ENCODE results near the gene HCN2.

The HCN2 gene

DNA sequence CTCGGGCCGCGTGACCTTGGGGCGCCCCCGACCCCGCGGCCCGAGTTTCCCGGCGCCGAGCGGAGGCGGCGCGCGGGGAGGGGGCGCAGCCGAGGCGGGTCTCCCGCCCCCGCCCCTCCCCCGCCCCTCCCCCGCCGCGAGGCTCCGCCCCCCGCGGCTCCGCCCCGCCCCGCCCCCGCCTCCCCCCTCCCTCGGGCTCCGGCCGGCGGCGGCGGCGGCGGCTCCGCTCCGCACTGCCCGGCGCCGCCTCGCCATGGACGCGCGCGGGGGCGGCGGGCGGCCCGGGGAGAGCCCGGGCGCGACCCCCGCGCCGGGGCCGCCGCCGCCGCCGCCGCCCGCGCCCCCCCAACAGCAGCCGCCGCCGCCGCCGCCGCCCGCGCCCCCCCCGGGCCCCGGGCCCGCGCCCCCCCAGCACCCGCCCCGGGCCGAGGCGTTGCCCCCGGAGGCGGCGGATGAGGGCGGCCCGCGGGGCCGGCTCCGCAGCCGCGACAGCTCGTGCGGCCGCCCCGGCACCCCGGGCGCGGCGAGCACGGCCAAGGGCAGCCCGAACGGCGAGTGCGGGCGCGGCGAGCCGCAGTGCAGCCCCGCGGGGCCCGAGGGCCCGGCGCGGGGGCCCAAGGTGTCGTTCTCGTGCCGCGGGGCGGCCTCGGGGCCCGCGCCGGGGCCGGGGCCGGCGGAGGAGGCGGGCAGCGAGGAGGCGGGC, at the start of gene HCN2:
HCN2 (plus strand) TSS at position 189 of the 703 bp plus-strand sequence; CDS start at position 254, 65 bp downstream.
- DNase-seq (ENCODE audit: low read depth in 2 of 3, low spot score in 1 of 3): no peak

DNA sequence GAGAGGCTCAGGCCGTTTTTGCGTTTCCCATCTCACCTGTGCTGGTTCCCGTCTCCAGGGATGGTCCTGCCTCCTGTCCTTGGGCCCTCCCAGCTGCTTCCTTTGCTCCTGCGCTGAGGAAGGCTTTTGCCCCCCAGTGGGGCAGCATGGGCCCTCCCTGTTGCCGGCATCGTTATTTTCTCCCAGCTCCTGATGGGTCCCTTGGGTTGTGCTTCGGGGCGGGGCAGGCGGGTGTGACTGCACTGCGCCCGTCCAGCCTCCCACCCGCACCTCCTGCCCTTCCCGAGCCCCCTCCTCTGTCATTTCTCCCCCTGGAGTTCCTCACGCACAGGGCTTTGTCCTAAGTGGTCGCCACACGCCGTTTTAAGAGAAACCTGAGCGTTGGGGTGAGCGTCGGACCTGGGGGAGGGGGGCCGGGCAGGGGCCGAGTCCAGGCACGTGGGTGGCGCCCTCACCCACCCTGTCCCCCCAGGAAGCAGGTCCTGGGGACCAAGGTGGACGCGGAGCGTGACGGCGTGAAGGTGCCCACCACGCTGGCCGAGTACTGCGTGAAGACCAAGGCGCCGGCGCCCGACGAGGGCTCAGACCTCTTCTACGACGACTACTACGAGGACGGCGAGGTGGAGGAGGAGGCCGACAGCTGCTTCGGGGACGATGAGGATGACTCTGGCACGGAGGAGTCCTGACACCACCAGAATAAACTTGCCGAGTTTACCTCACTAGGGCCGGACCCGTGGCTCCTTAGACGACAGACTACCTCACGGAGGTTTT, 48.6 kb upstream of the HCN2 start:
- no peak for DNase-seq (ENCODE audit: low read depth in 2 of 3, low spot score in 1 of 3)

DNA sequence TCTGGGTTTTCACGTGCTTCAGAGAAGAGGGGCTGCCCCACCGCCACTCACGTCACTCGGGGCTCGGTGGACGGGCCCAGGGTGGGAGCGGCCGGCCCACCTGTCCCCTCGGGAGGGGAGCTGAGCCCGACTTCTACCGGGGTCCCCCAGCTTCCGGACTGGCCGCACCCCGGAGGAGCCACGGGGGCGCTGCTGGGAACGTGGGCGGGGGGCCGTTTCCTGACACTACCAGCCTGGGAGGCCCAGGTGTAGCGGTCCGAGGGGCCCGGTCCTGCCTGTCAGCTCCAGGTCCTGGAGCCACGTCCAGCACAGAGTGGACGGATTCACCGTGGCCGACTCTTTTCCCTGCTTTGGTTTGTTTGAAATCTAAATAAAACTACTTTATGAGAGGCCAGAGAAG, 48.0 kb upstream of the HCN2 start:
- no peak for DNase-seq (ENCODE audit: low read depth in 2 of 3, low spot score in 1 of 3)

DNA sequence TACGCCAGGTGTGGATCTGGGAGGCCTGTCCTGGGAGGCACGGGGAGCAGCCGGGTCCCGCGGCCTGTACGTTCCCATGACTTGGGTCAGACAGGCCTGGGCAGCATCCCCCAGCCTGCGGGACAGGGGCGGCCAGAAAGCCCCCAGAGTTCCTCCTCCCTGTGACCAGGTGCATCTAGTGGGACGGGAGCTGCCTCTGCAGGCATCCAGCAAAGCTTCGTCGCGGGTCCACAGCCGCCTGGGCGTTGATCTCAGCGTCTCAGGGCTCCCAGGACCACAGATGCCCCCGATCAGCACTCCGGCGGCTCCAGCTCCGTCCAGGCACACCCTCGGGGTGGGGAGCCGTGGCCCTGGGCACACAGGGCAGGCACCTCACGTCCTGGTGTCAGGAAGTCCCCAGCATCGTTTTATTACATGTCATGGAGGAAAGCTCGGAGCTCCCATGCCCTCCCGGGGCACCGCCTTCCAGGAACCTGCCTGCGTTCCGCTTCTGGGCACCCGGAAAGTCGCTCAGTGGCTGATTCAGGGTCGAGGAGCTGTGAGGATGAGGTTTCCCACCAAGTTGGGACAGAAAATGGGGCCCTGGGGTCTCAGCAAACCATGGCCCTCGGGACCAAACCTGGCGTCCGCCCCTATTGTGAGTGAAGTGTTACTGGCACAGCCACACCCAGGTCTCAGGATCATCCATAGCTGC, 47.4 kb upstream of the HCN2 start:
- DNase-seq (ENCODE audit: low read depth in 2 of 3, low spot score in 1 of 3): no peak

DNA sequence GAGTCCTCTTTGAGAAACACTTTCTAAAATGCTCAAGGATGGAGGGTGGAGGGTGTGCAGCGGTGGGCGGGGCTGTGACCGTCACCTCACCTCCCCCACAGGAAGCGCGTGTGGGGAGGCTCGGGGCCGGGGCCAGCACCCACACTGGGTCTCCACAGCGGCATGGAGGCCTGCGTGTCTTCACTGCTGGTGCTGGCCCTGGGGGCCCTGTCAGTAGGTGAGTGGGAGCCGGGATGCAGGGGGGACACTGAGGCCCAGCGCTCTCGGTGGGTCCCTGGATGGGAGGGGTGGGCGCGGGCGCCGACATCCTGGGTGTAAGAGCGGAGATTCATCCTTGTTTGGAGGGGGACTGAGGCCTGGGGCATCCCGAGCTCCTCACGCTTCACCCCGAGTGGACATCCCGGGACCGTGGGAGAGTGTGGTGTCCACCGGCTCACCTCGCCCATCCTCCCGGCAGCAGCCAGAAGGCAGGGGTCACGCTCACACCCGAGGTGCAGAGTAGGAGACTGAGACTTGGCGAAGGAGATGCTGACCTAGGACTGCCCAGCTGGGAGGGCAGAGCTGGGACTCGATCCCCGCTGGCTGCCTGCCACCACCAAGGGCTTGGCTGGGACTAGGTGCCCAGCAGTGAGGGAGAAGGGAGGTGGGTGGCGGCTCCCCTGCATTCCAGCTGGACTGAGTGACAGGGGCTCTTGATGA, 45.6 kb upstream of the HCN2 start, which contains the start of gene GZMM:
GZMM (plus strand) TSS at position 144 of the 699 bp plus-strand sequence; CDS start at position 163, 19 bp downstream.
- peak; percentile 33 to 65 (median 57) for DNase-seq (ENCODE audit: low read depth in 2 of 3, low spot score in 1 of 3)

DNA sequence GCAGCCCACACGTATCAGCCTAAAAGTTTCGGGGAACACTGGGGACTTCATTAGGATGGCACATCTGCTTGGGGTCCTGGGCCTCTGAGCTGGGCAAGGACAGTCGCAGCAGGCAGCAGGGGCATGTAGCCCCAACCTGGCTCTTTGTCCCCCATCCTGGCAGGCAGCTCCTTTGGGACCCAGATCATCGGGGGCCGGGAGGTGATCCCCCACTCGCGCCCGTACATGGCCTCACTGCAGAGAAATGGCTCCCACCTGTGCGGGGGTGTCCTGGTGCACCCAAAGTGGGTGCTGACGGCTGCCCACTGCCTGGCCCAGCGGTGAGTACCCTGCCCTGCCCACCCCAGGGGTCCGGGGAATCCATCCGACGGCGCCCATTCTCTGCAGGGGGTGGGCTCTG, 42.6 kb upstream of the HCN2 start:
- no peak for DNase-seq (ENCODE audit: low read depth in 2 of 3, low spot score in 1 of 3)

DNA sequence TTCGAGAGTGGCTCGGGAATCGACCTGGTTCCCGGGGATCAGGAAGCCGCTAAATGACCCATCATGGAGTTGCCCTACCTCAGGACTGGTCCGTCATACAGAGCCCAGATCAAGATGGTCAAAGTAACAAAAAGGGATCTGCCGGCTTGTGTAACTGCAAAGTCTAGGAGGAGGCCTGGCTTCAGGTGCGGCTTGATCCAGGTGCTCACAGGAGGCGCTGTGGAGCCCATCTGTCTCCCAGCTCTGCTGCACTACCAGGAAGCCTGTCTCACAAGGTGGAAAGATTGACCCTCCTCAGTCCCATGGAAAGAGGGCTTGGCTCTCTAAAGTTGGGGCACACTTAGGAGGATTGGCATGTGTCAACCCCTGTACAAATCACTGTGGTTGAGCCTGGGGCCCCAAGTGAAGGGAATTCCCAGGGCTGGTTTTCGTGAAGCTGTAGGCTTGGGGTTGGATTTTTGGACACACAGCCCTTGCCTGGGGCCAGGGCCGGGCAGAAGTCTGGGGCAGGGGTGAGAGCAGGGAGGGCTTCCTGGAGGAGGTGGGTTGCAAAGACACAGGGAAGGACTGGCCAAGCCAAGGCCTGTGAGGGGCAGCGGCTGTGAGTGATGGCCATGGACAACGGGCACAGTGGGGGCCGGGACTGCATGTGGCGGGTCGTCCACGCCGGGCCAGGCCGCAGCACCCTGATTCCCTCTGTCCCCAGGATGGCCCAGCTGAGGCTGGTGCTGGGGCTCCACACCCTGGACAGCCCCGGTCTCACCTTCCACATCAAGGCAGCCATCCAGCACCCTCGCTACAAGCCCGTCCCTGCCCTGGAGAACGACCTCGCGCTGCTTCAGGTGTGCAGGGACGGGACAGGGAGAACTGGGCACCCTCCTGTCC, 41.6 kb upstream of the HCN2 start:
- DNase-seq (ENCODE audit: low read depth in 2 of 3, low spot score in 1 of 3): no peak

DNA sequence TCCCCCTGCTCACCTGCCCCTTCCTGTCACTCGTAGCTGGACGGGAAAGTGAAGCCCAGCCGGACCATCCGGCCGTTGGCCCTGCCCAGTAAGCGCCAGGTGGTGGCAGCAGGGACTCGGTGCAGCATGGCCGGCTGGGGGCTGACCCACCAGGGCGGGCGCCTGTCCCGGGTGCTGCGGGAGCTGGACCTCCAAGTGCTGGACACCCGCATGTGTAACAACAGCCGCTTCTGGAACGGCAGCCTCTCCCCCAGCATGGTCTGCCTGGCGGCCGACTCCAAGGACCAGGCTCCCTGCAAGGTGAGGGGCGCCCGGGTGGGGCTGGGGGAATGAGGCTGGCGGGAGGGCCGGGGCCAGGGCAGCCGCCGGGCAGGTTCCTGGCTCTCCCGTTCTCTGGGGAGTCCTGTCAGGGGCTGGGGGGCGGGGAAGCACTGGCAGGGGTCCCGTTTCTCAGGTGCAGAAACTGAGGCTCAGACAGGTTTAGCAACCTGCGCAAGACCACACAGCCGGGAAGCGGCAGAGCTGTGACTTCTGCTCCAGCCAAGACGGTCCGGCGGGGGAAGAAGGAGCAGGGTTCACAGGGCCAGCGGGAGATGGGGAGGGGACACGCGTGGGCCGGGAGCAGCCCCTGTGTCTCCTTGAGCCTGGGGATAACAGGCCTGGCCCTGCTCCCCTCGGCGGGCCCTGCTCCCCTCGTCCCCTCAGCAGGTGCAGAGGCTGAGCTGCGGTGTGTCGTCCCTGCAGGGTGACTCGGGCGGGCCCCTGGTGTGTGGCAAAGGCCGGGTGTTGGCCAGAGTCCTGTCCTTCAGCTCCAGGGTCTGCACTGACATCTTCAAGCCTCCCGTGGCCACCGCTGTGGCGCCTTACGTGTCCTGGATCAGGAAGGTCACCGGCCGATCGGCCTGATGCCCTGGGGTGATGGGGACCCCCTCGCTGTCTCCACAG, 40.5 kb upstream of the HCN2 start:
- DNase-seq (ENCODE audit: low read depth in 2 of 3, low spot score in 1 of 3): no peak

DNA sequence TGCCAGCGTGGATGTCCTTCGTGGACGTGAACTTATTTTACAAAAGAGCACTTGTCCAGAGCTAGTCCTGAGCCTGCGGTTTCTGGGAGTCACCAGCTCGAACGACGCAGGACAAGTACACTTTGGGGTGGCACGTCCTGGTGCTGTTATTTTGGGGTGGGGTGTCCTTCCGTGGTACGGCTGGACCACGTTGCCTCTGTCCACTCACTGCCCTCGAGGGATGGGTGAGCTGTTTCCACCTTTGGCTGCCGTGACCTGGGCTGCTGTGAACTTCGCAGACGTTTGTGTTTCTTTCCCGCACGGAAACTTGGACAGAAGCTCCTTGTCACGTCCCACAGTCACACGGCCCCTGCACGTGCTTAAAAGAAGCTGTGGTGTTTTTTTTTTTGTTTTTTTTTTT, 34.9 kb upstream of the HCN2 start:
- no peak for DNase-seq (ENCODE audit: low read depth in 2 of 3, low spot score in 1 of 3)

DNA sequence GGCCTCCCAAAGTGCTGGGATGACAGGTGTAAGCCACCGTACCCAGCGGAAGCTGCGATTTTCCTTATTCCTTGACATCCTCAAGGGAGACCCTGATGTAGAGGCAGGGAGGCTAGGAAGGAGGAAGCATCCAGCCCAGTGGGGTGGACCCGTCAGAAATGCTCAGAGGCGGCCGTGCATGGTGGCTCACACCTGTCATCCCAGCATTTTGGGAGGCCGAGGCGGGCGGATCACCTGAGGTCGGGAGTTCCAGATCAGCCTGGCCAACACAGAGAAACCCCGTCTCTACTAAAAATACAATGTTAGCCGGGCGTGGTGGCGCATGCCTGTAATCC, 34.2 kb upstream of the HCN2 start:
- no peak for DNase-seq (ENCODE audit: low read depth in 2 of 3, low spot score in 1 of 3)

DNA sequence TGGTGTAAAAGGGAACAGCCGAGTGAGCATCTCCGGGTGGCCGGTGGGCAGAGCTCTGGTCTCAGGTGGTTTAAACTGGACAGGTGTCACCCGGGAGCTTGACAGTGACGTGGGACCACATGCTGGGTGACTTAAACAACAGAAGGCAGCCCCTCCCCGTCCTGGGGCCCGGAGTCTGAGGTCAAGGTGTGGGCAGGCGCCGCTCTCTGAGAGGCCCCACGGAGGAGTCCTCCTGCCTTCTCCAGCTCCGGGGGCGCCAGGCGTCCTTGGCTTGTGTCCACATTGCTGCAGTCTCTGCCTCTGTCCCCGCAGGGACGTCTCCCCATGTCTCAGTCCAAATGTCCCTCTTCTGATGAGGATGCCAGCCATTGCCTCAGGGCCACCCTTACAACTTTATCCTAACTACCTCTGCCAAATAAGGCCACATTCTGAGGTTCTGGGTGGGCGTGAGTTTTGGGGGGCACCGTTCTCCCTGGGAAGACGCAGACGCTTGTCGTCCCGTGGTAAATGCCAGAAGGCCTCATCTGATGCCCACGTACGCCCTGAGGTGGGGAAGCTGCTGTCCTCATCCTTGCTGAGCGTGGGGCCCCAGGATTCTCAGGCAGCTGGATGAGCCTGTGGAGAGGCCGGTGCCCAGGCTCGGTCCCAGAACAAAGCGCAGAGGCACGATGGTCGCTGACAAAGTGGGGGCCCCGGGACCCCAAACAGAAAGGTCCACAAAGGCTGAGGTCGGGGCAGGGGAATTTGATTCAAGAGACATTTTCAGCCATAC, 32.9 kb upstream of the HCN2 start:
- DNase-seq (ENCODE audit: low read depth in 2 of 3, low spot score in 1 of 3): no peak

DNA sequence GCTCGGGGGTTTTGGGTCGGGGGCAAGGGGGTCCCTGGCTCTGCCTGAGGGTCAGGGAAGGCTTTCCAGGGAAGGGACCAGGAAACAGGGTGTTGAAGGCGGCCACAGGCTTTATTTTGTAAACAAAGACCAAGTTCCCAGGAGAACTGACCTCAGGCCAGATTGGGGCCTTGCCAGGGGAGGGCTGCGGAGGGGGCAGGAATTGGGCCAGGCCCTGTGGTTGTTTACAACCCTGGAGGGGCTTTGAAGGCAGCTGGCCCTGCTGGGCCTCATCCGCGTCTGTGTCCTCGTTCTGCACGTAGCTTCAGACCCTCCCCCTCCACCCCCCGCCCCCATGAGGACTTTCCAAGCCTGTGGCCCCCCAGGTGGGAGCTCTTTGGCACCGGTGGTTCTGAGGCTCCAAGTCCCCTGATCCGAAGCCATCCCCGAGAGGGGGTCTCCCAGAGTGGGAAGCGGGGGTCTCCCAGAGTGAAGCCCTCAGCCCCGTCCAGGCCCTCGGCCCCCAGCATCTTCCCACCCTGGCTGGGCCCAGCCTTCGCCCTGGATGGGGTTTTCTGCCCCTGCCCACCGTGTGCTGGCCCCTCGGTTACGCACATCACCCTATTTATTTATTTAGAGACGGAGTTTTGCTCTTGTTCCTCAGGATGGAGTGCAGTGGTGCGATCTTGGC, 30.8 kb upstream of the HCN2 start:
- no peak for DNase-seq (ENCODE audit: low read depth in 2 of 3, low spot score in 1 of 3)

DNA sequence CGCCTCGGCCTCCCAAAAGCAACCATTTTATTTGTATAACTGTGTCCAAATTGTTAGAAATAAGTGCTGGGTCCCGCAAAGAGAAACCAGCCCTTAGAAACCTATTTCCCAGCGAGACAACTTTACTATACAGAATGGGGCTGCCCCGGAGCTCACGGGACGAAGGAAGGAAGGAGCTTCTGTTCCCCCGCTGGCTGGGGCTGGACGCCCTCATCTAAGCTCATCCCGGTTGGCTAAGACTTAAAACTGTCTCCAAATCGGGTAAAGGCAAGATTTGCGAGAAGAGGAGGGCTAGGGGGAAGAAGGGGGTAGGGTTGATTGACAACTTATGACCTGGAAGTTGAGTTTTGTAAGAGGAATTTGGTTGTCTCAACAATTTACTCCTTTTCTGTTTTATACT, 29.6 kb upstream of the HCN2 start:
- no peak for DNase-seq (ENCODE audit: low read depth in 2 of 3, low spot score in 1 of 3)

DNA sequence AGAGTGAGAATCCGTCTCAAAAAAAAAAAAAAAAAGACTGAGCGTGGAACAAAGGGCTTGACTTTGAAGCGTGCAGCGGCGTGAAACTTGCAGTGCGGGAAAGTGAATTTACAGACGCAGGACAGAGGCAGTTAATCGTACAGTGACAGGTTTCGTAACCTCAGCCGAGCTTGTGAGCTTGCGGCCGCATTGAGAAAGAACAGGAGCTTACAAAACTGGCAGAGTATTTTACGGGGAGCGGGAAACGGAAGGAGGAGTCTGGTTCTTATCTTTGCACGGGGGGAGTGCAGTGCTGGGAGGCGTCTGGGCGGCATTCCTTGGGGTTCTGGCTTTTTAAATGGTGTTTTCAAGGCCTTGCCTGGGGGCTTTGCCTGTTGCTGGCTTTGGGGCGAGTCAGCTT, 23.3 kb upstream of the HCN2 start:
- no peak for DNase-seq (ENCODE audit: low read depth in 2 of 3, low spot score in 1 of 3)

DNA sequence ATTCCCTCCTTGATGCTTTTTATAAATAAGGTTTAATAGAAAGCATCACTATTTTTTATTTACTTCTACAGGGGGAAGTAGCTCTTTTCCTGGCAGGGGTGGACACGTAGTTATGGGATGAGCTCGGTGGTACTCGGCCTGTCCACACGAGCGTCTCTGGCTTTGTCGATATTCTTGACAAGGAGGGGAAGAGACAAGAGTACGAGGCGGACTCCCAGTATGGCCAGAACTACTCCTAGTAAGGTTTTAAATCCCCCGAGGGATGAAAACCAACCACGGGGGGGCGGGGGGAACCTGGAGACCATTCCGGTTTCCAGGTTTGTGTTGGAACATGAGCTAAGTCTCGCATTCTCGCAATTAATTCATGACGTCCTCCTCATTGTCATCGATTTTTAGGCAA, 22.8 kb upstream of the HCN2 start:
- DNase-seq (ENCODE audit: low read depth in 2 of 3, low spot score in 1 of 3): no peak

DNA sequence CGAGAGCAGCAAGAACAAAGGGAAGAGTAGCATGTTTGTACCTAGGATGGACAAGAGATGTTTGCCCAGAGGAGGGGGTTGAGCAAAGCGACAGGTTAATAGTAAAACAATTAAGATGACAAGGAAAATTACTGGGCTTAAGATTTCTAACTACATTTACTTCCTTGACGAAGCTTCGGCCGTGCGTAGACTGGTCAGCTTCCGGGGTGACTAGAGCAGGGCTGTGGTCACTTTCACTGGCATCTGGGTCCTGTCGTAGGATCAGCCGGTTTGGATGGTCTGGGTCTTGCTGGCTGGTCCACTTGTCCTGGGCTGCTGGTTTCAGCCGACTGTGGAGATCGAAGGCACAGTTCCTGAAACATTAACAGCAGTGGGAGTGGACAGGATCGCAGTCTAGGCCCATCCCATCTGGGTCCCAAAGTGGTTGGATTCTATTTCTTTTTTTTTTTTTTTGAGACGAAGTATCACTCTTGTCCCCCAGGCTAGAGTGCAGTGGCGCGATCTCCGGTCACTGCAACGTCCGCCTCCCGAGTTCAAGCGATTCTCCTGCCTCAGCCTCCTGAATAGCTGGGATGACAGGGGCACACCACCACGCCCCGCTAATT, 22.3 kb upstream of the HCN2 start:
- no peak for DNase-seq (ENCODE audit: low read depth in 2 of 3, low spot score in 1 of 3)

DNA sequence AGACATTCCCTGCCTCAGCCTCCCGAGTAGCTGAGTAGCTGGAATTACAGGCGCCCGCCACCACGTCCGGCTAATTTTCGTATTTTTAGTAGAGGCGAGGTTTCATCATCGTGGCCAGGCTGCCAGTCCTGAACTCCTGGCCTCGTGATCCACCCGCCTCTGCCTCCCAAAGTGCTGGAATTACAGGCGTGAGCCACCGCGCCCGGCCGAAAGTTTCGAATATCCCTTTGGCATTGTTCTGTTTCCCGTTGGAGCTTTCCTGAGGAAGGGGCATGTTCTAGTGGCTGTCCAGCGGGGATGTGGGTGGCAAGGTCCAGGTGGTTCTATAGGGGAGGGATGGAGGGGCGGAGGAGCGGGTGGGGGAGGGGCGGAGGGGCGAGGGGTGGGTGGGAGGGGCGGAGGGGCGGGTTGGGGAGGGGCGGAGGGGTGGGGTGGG, 19.4 kb upstream of the HCN2 start:
- no peak for DNase-seq (ENCODE audit: low read depth in 2 of 3, low spot score in 1 of 3)
